ENCODE results near the gene SF3B1. TPM values are rescaled to one million over a fixed set of nuclear protein-coding genes. Genes with fewer than 3 reads are reported as not detected.
"Not testable (repeated sequence)": the region's sequence is repeated elsewhere in the genome, so short reads cannot be mapped to it uniquely, and the experiment has no call there.

Gene SF3B1
- total RNA-seq, 1 experiment from 2014 or later, result 255 TPM

- in situ Hi-C loops (cut with HindIII; ENCODE audit: low sequenced_read_pairs), result loop anchor here (25.0 kb wide), 1 partner anchor 141 kb away; no protein-coding TSS in a partner anchor
These were observed 81.2 kb downstream of the SF3B1 start for GRCh38 chr2:197353393-197354168.

GRCh38 chr2:197349699-197350098 lies 85.1 kb downstream of the SF3B1 start:
- no peak for DNase-seq (ENCODE audit: low spot score)
- in situ Hi-C loops (cut with HindIII; ENCODE audit: low sequenced_read_pairs), result loop anchor here (25.0 kb wide), 1 partner anchor 137 kb away; no protein-coding TSS in a partner anchor

More at GRCh38 chr2:197353393-197354168, 81.2 kb downstream of the SF3B1 start:
- no peak for DNase-seq (ENCODE audit: low spot score)

GRCh38 chr2:197348721-197349360 lies 86.0 kb downstream of the SF3B1 start:
- in situ Hi-C loops (cut with HindIII; ENCODE audit: low sequenced_read_pairs), result no loop called here

GRCh38 chr2:197345846-197346370 lies 88.9 kb downstream of the SF3B1 start:
- DNase-seq (ENCODE audit: low spot score), result no peak
- in situ Hi-C loops (cut with HindIII; ENCODE audit: low sequenced_read_pairs), result no loop called here

More at GRCh38 chr2:197348721-197349360, 86.0 kb downstream of the SF3B1 start:
- DNase-seq (ENCODE audit: low spot score), result no peak

GRCh38 chr2:197343968-197344367 lies 90.9 kb downstream of the SF3B1 start:
- DNase-seq (ENCODE audit: low spot score); in situ Hi-C loops (cut with HindIII; ENCODE audit: low sequenced_read_pairs): not testable (repeated sequence)

GRCh38 chr2:197340591-197340990 lies 94.2 kb downstream of the SF3B1 start:
- no peak for DNase-seq (ENCODE audit: low spot score)
- in situ Hi-C loops (cut with HindIII; ENCODE audit: low sequenced_read_pairs), result no loop called here

Other genes starting within 250 kb of the SF3B1 start
- not detected in 2 replicates for gene ANKRD44, start 124.2 kb downstream of the SF3B1 start, total RNA-seq (2014; rRNA removed; shearing (Covaris generic))
- gene COQ10B, start 18.5 kb upstream of the SF3B1 start, total RNA-seq (2014; rRNA removed; shearing (Covaris generic)), result 39.4 and 61.2 TPM in 2 replicates
- 108 and 158 TPM in 2 replicates for gene HSPD1, start 64.8 kb upstream of the SF3B1 start, total RNA-seq (2014; rRNA removed; shearing (Covaris generic))
- 163 and 218 TPM in 2 replicates for gene HSPE1, start 65.4 kb upstream of the SF3B1 start, total RNA-seq (2014; rRNA removed; shearing (Covaris generic))
- 22.6 and 34.1 TPM in 2 replicates for gene MOB4, start 81.0 kb upstream of the SF3B1 start, total RNA-seq (2014; rRNA removed; shearing (Covaris generic))
- gene RFTN2, start 240.6 kb upstream of the SF3B1 start, total RNA-seq (2014; rRNA removed; shearing (Covaris generic)), result not detected in 2 replicates